ENCODE data around the gene CCNI2. TPM values are rescaled to one million over a fixed set of nuclear protein-coding genes. Genes with fewer than 3 reads are reported as not detected.

CCNI2 gene
- 0.27 TPM for total RNA-seq

- peak in 2 of 3 donors; percentile 40 to 48 for DNase-seq (ENCODE audit: low read depth in 2 of 3, low spot score in 2 of 3)
Observed at GRCh38 chr5:132746954-132747615, at the start of gene CCNI2. Gene CCNI2 (plus strand): TSS chr5:132747426. CDS start chr5:132747496, 70 bp downstream.

GRCh38 chr5:132704875-132705274 lies 42.4 kb upstream of the CCNI2 start:
- no peak for DNase-seq (ENCODE audit: low read depth in 2 of 3, low spot score in 2 of 3)

GRCh38 chr5:132708645-132709044 lies 38.6 kb upstream of the CCNI2 start:
- no peak for DNase-seq (ENCODE audit: low read depth in 2 of 3, low spot score in 2 of 3)

GRCh38 chr5:132714456-132715307 lies 32.5 kb upstream of the CCNI2 start:
- DNase-seq (ENCODE audit: low read depth in 2 of 3, low spot score in 2 of 3) = peak in 1 of 3 donors; percentile 36

- no peak for DNase-seq (ENCODE audit: low read depth in 2 of 3, low spot score in 2 of 3)
Observed at GRCh38 chr5:132718544-132719312, 28.5 kb upstream of the CCNI2 start.

- DNase-seq (ENCODE audit: low read depth in 2 of 3, low spot score in 2 of 3) = no peak
Observed at GRCh38 chr5:132725745-132726144, 21.5 kb upstream of the CCNI2 start.

GRCh38 chr5:132729896-132730295 lies 17.3 kb upstream of the CCNI2 start:
- DNase-seq (ENCODE audit: low read depth in 2 of 3, low spot score in 2 of 3) = no peak

GRCh38 chr5:132733499-132734148 lies 13.6 kb upstream of the CCNI2 start:
- DNase-seq (ENCODE audit: low read depth in 2 of 3, low spot score in 2 of 3) = no peak

GRCh38 chr5:132734687-132735086 lies 12.5 kb upstream of the CCNI2 start:
- no peak for DNase-seq (ENCODE audit: low read depth in 2 of 3, low spot score in 2 of 3)

GRCh38 chr5:132736853-132737833 lies 10.1 kb upstream of the CCNI2 start, which contains the start of gene KIF3A:
Gene KIF3A (minus strand): TSS chr5:132737546. CDS start chr5:132737419, 127 bp downstream.
- DNase-seq (ENCODE audit: low read depth in 2 of 3, low spot score in 2 of 3) = peak; percentile 89 to 95 (median 94)

- no peak for DNase-seq (ENCODE audit: low read depth in 2 of 3, low spot score in 2 of 3)
Observed at GRCh38 chr5:132737982-132738681, 9.1 kb upstream of the CCNI2 start.

- no peak for DNase-seq (ENCODE audit: low read depth in 2 of 3, low spot score in 2 of 3)
Observed at GRCh38 chr5:132739232-132739631, 8.0 kb upstream of the CCNI2 start.

GRCh38 chr5:132742158-132742557 lies 5.1 kb upstream of the CCNI2 start:
- DNase-seq (ENCODE audit: low read depth in 2 of 3, low spot score in 2 of 3) = no peak

GRCh38 chr5:132742626-132743025 lies 4.6 kb upstream of the CCNI2 start:
- DNase-seq (ENCODE audit: low read depth in 2 of 3, low spot score in 2 of 3) = no peak

GRCh38 chr5:132744659-132745058 lies 2.6 kb upstream of the CCNI2 start:
- no peak for DNase-seq (ENCODE audit: low read depth in 2 of 3, low spot score in 2 of 3)

GRCh38 chr5:132746592-132746953 lies 653 bp upstream of the CCNI2 start:
- no peak for DNase-seq (ENCODE audit: low read depth in 2 of 3, low spot score in 2 of 3)

GRCh38 chr5:132747616-132748440 lies 602 bp downstream of the CCNI2 start:
- peak in 1 of 3 donors; percentile 31 for DNase-seq (ENCODE audit: low read depth in 2 of 3, low spot score in 2 of 3)

GRCh38 chr5:132748522-132749000 lies 1.3 kb downstream of the CCNI2 start:
- no peak for DNase-seq (ENCODE audit: low read depth in 2 of 3, low spot score in 2 of 3)
